ENCODE measurements around the gene FAM174B.

The FAM174B gene

DNA sequence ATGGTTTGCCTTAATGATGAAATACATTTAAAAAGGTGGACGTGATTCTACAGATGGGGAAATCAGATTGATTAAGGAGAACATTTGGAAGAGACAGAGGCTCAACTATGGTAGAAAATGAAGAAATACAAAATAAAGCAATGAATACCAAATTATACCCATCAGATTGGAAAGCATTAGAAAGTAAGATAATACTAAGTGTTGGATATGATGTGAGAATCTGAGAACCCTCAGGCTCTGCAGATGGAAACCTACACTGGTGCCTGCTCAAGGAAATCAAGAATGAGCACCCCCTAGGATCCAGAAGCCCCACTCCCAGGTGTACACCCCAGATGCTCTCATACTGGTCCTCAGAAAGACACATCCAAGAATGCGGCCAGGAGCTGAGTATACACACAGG is 4.6 kb downstream of the FAM174B start:
- no peaks in the 10 kb centered on the region for H3K27me3 ChIP-seq (ENCODE audit: low read length)
- TF ChIP-seq, protein P1, sequence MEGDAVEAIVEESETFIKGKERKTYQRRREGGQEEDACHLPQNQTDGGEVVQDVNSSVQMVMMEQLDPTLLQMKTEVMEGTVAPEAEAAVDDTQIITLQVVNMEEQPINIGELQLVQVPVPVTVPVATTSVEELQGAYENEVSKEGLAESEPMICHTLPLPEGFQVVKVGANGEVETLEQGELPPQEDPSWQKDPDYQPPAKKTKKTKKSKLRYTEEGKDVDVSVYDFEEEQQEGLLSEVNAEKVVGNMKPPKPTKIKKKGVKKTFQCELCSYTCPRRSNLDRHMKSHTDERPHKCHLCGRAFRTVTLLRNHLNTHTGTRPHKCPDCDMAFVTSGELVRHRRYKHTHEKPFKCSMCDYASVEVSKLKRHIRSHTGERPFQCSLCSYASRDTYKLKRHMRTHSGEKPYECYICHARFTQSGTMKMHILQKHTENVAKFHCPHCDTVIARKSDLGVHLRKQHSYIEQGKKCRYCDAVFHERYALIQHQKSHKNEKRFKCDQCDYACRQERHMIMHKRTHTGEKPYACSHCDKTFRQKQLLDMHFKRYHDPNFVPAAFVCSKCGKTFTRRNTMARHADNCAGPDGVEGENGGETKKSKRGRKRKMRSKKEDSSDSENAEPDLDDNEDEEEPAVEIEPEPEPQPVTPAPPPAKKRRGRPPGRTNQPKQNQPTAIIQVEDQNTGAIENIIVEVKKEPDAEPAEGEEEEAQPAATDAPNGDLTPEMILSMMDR (IDR thresholded peaks at IDR 0.05; ENCODE audit: insufficient read depth, low read length, poor library complexity, severe bottlenecking) = no peak
- no peak for TF ChIP-seq EZH2phosphoT487 (conservative IDR thresholded peaks at IDR 0.05; ENCODE audit: low read length)
- H3K4me3 ChIP-seq (ENCODE audit: insufficient read depth, low read length, poor library complexity, severe bottlenecking) = no peak overlapping the region
- H2AFZ ChIP-seq (ENCODE audit: low read depth, low read length, severe bottlenecking) = no peak overlapping the region
- H3K36me3 ChIP-seq (ENCODE audit: low read length) = no peaks in the 10 kb centered on the region
- no peaks in the 10 kb centered on the region for H4K20me1 ChIP-seq (ENCODE audit: low read depth, low read length)
- H3K79me2 ChIP-seq (ENCODE audit: insufficient read depth, low read length) = no peaks in the 10 kb centered on the region
- H3K9ac ChIP-seq (ENCODE audit: low read length) = no peak overlapping the region
- no peak overlapping the region for H3K4me2 ChIP-seq (ENCODE audit: low read depth, low read length, poor library complexity, severe bottlenecking)
- H3F3A ChIP-seq (ENCODE audit: insufficient read depth) = no peaks in the 10 kb centered on the region
- H3K9me3 ChIP-seq (ENCODE audit: insufficient read depth, low read length) = peaks cover 7% of the 10 kb centered on the region; the same call in 1 of the 2 replicates
- no peaks in the 10 kb centered on the region for H3K9me2 ChIP-seq (replicated peaks; ENCODE audit: insufficient read depth, low read length)
- H3K27ac ChIP-seq (ENCODE audit: low read depth, low read length) = no peak overlapping the region

GRCh38 chr15:92650256-92650655 is 5.3 kb downstream of the FAM174B start:
- Histone ChIP-seq H3K4me3 (ENCODE audit: insufficient read depth, low read length, poor library complexity, severe bottlenecking) (no peak overlapping the region), H3K9me2 (replicated peaks; ENCODE audit: insufficient read depth, low read length) (no peaks in the 10 kb centered on the region), H3K27me3 (ENCODE audit: low read length) (no peaks in the 10 kb centered on the region), H3K27ac (ENCODE audit: low read depth, low read length) (no peak overlapping the region), H2AFZ (ENCODE audit: low read depth, low read length, severe bottlenecking) (no peak overlapping the region), H4K20me1 (ENCODE audit: low read depth, low read length) (no peaks in the 10 kb centered on the region), H3K36me3 (ENCODE audit: low read length) (no peaks in the 10 kb centered on the region), H3K9me3 (ENCODE audit: insufficient read depth, low read length) (peaks cover 7% of the 10 kb centered on the region; the same call in 1 of the 2 replicates), H3F3A (ENCODE audit: insufficient read depth) (no peaks in the 10 kb centered on the region), H3K79me2 (ENCODE audit: insufficient read depth, low read length) (no peaks in the 10 kb centered on the region), H3K4me2 (ENCODE audit: low read depth, low read length, poor library complexity, severe bottlenecking) (no peak overlapping the region), H3K9ac (ENCODE audit: low read length) (no peak overlapping the region)
- TF ChIP-seq, protein P1 (IDR thresholded peaks at IDR 0.05; ENCODE audit: insufficient read depth, low read length, poor library complexity, severe bottlenecking) = no peak
- no peak for TF ChIP-seq EZH2phosphoT487 (conservative IDR thresholded peaks at IDR 0.05; ENCODE audit: low read length)

DNA sequence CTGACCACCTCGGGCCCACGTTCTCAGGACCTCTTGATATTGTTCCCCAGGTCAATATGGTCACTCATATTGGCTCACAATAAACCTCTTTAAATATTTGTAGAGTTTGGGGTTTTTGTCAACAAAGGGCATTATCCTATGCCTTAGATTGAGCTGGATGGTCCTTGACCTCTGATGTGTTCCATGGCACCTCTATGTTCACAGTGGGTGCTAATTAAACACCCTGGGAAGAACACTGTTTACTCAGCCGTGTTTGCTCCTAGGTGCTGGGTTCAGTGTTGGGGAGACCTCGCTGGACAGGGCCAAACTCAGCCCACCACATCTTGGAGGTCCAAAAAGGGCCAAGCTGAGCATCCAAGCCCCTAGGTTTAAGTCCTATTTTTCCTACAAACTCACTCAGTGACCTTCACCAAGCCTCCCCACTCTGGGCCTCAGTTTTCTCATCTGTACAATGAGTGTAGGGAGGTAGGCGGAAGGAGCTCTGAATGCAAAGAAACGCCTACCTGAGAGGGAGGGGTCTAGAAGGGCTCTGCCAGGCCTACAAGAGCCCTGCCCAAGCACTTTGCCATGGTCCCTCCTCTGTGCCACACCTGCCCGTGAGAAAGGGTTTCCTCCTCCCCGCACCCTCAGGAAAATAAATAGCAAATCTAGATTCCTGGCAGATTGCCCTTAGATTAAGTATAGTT is 7.2 kb downstream of the FAM174B start:
- H3K4me3 ChIP-seq (ENCODE audit: insufficient read depth, low read length, poor library complexity, severe bottlenecking) = no peak overlapping the region
- H2AFZ ChIP-seq (ENCODE audit: low read depth, low read length, severe bottlenecking) = no peak overlapping the region
- H4K20me1 ChIP-seq (ENCODE audit: low read depth, low read length) = no peaks in the 10 kb centered on the region
- TF ChIP-seq, protein P1 (IDR thresholded peaks at IDR 0.05; ENCODE audit: insufficient read depth, low read length, poor library complexity, severe bottlenecking) = no peak
- no peak for TF ChIP-seq EZH2phosphoT487 (conservative IDR thresholded peaks at IDR 0.05; ENCODE audit: low read length)
- H3K4me2 ChIP-seq (ENCODE audit: low read depth, low read length, poor library complexity, severe bottlenecking) = no peak overlapping the region
- H3K27me3 ChIP-seq (ENCODE audit: low read length) = no peaks in the 10 kb centered on the region
- no peaks in the 10 kb centered on the region for H3K9me2 ChIP-seq (replicated peaks; ENCODE audit: insufficient read depth, low read length)
- no peaks in the 10 kb centered on the region for H3F3A ChIP-seq (ENCODE audit: insufficient read depth)
- no peak overlapping the region for H3K27ac ChIP-seq (ENCODE audit: low read depth, low read length)
- H3K36me3 ChIP-seq (ENCODE audit: low read length) = no peaks in the 10 kb centered on the region
- H3K79me2 ChIP-seq (ENCODE audit: insufficient read depth, low read length) = no peaks in the 10 kb centered on the region
- no peak overlapping the region for H3K9ac ChIP-seq (ENCODE audit: low read length)
- peaks cover 7% of the 10 kb centered on the region; the same call in 1 of the 2 replicates for H3K9me3 ChIP-seq (ENCODE audit: insufficient read depth, low read length)

All from SU-DHL-6 (cell line).